ENCODE data around the gene ATP6V0A1. TPM values are rescaled to one million over a fixed set of nuclear protein-coding genes. Genes with fewer than 3 reads are reported as not detected.

The ATP6V0A1 gene
- total and polyA plus RNA-seq, 2 donors (not counting 3 experiments of a cell fraction or from before 2014, with no cell fraction given): 37.3 to 49.2 TPM

- intact Hi-C loops (cut with micrococcal nuclease): no loop called here
- H4K20me1 ChIP-seq (replicated peaks; ENCODE audit: control insufficient read depth, extremely low read depth, insufficient read depth, low read length): no peaks in the 10 kb centered on the region
- no peak overlapping the region for H3K4me2 ChIP-seq (ENCODE audit: insufficient read depth, low read length)
- H2AFZ ChIP-seq (ENCODE audit: low read depth, low read length): no peak overlapping the region
- H3K9ac ChIP-seq (replicated peaks; ENCODE audit: extremely low read depth, insufficient read depth, low read length): no peak overlapping the region
- TF ChIP-seq FOS (IDR thresholded peaks at IDR 0.05; ENCODE audit: borderline replicate concordance, insufficient read depth, low read length) (no peak), MYC (IDR thresholded peaks at IDR 0.05; ENCODE audit: low read depth, low read length) (no peak), MAX (IDR thresholded peaks at IDR 0.05; ENCODE audit: insufficient read depth, insufficient read length) (no peak), EZH2 (IDR thresholded peaks at IDR 0.05; ENCODE audit: borderline replicate concordance, low read depth, low read length, severe bottlenecking) (no peak), JUN (IDR thresholded peaks at IDR 0.05; ENCODE audit: borderline replicate concordance, insufficient read depth, insufficient read length, low read depth) (no peak), CTCF (IDR thresholded peaks at IDR 0.05; ENCODE audit: extremely low read depth in 1 of 2, insufficient read depth in 1 of 2, low read depth in 1 of 2, low read length in 2 of 2) (no peak), POLR2A (IDR thresholded peaks at IDR 0.05; ENCODE audit: low read depth, low read length) (no peak), GATA2 (IDR thresholded peaks at IDR 0.05; ENCODE audit: insufficient read depth, insufficient read length, low read depth, low read length) (no peak), POLR2AphosphoS5 (IDR thresholded peaks at IDR 0.05; ENCODE audit: insufficient read depth, low read depth, low read length) (no peak)
- H3K4me1 ChIP-seq (ENCODE audit: control insufficient read depth, extremely low read depth, insufficient read depth, low read length): peaks cover 13% of the 10 kb centered on the region
- DNase-seq (ENCODE audit: low read depth, low spot score) (no peak), FAIRE-seq (no peak)
- no peaks in the 10 kb centered on the region for H3K79me2 ChIP-seq (ENCODE audit: control insufficient read depth, insufficient read depth, low read length)
- BruUV-seq (replicated peaks): no TSS peak
- ChIA-PET CTCF (interaction anchor here (0.8 to 4.8 kb wide), 5 partner anchors 15 to 290 kb away, joined by 3 to 27 read pairs (median 3); no protein-coding TSS in a partner anchor), POLR2A (no interaction called here)
- no peaks in the 10 kb centered on the region for H3K27me3 ChIP-seq (ENCODE audit: control insufficient read depth in 2 of 2, insufficient read depth in 2 of 2, low read length in 2 of 2)
- peaks cover 0 to 3% of the 10 kb centered on the region in 2 experiments for H3K36me3 ChIP-seq (ENCODE audit: control insufficient read depth in 2 of 2, extremely low read depth in 1 of 2, insufficient read depth in 2 of 2, low read length in 2 of 2)
- no peaks in the 10 kb centered on the region for H3K9me1 ChIP-seq (replicated peaks; ENCODE audit: control insufficient read depth, extremely low read depth, insufficient read depth, low read length)
- H3K4me3 ChIP-seq (replicated peaks in 1 of 3; ENCODE audit: insufficient read depth in 1 of 3, low read depth in 1 of 3, low read length in 3 of 3): no peak overlapping the region
- H3K9me3 ChIP-seq (replicated peaks; ENCODE audit: control insufficient read depth, insufficient read depth, low read length): no peaks in the 10 kb centered on the region
- dilution Hi-C loops (cut with MboI; ENCODE audit: extremely low pct_ligation_motif_present, low sequenced_read_pairs): loop anchor here (25.0 kb wide), 1 partner anchor 175 kb away; no protein-coding TSS in a partner anchor
- H3K27ac ChIP-seq (ENCODE audit: insufficient read depth, low read depth, low read length): no peak overlapping the region
These were observed 53.6 kb downstream of the ATP6V0A1 start for GRCh38 chr17:42512246-42512645.

Measured in endothelial cell of umbilical vein (primary cell).